Right hindlimb (tissue), 1 donor: ENCODE measurements around the gene PPP4R1.
"Not testable (repeated sequence)": the region's sequence is repeated elsewhere in the genome, so short reads cannot be mapped to it uniquely, and the experiment has no call there.

ENCODE experiments used
- DNase-seq: peaks from one replicate; pipeline ENCODE4 v3.0.0-alpha.2; 2018

Gene PPP4R1

DNA sequence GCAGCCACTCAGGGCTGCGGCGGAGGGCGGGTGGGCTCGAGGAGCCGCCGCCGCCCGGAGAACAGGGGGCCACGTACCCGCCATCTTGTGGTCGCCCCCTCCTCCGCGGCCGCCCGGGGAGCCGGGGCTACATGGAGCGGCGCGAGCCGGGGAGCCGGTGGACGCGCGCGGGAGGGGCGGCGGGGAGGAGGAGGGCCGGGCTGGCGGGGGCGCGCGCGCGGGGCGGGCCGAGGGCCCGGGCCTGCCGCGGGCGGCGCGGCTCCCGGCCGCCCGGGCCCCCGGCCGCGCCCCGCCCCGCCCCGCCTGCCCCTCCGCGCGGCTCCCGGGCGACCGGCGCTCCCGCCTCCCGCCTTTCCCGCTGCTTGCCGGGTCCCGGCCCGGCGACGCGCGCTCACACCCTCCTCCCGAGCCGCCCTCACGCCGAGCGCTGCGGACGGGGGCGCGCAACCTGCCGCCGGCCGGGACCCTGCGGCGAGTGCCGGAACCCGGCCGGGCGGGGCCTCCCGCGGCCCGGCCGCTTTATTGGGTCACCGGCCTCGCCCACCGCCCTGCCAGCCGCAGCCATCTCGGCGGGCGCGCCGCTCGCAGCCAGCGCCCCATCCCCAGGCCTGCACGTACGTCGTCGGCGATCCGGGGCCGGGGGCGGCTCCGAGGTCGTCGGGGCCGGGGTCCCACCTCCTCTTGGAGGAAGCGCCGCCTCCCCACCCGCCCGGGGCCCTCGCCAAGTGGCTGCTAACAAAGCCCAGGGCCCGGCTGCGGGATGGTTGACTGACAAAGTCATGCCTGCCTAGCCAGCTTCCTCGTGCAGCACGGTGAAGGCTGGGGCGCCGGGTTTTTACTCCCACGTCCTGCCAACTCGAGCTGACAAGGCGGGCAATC, at the start of gene PPP4R1:
Gene PPP4R1 (minus strand): TSS at position 159 of the 879 bp plus-strand sequence. CDS start 75 bp downstream, at position 84.
- DNase-seq: peak; percentile 86

DNA sequence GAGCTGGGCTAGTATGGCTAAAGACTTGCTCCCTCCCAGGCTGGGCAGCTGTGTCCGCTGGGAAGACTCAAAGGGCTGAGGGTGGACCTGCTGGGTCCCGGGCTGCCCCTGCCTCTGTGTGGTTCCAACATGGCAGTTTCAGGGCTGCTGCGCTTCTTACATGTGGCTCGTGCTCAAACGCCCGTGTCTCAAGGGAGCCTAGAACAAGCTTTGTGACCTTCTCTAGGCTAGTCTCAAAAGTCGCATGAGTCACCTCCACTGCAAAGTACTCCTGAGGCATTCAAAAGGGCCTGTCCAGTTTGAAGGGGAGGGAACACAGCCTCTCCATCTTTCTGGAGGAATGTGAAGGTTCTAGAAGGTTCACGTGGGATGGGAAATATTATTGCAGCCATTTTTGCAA, 49.0 kb upstream of the PPP4R1 start:
- DNase-seq: no peak

- no peak for DNase-seq
Measured at GRCh38 chr18:9661564-9661963, 47.2 kb upstream of the PPP4R1 start.

- no peak for DNase-seq
Measured at GRCh38 chr18:9659499-9660375, 45.4 kb upstream of the PPP4R1 start.

DNA sequence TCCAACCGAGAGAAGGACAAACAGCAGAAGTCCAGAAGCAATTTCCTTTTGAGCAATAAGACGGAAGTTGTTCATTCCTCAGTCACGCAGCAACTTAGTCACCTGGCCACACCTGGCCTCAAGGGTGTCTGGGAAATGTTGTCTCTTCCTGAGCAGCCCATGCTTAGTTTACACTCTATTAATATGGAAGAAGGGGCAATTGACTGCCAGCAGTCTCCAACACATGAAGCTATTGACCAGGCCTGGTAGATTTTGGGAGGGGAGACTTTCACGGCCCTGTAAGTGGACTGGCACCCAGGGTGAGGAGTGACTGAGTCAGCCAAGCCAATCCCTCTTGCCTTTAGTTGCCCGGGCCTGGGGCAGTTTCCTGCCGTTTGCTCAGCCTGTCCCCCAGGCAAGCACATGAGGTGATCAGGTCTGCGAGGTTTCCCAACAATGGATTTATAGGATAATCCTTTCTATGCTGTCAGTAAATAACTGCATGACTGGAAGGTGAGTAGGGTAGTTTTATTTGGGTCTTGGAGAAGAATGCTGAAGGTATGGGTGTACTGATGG, 43.8 kb upstream of the PPP4R1 start:
- DNase-seq: no peak

DNA sequence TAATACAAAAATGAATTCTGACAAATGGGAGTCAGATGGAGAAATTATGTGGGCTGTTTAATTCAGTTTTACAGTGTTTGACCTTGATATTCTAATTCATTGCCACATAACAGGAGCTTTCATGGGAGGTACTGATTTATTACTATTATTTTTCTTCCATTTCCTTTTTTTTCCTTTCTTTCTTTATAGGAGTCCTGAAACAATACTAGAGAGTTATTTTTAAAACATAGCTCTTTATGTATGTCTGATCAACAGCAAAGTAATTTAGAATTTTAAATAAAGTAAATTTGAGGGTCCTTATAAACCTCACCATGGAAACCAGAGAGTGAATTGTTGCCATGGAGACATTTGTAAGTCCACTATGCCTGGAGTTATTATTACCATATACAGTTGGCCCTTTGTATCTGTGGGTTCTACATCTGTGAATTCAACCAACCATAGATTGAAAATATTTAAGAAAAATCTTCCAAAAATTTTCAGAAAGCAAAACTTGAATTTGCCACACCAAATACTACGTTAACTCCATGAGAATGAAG, 40.9 kb upstream of the PPP4R1 start:
- DNase-seq: no peak

- DNase-seq: peak; percentile 35
Measured at GRCh38 chr18:9653390-9653789, 39.0 kb upstream of the PPP4R1 start.

- DNase-seq: no peak
Measured at GRCh38 chr18:9649164-9649540, 34.8 kb upstream of the PPP4R1 start.

DNA sequence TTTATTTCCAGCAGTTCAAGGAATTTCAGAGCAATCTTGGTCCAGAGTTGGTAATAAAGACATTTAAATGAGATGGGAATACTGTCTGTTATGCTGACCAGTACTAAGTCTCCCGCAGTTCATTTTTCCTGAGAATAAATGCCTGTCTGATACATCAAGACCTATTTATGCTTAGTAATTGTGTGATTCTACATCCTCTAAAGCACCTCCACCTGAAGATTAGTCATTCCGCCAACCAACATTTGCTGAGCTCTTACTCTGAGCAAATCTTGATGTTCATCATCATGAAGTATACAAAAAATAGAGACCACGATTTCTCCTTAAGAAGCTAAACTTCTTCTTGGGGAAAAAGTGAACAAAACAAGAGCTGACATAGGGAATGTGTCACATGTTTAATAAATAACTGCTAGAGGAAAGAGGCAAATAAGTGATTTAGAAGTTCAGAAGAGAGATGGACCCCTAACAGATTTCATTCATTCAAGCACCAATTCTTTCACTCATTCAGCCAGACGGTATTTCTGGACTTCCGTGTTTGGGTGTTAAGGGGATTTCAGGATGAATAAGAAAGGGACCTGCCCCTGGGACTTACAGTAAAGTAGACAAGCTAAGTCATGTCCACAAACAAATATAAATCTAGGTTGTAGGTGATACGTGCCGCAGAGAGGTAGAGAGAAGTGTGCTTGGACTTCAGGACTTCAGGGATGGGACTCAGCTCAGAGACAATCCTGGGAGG, 34.2 kb upstream of the PPP4R1 start:
- DNase-seq: no peak

DNA sequence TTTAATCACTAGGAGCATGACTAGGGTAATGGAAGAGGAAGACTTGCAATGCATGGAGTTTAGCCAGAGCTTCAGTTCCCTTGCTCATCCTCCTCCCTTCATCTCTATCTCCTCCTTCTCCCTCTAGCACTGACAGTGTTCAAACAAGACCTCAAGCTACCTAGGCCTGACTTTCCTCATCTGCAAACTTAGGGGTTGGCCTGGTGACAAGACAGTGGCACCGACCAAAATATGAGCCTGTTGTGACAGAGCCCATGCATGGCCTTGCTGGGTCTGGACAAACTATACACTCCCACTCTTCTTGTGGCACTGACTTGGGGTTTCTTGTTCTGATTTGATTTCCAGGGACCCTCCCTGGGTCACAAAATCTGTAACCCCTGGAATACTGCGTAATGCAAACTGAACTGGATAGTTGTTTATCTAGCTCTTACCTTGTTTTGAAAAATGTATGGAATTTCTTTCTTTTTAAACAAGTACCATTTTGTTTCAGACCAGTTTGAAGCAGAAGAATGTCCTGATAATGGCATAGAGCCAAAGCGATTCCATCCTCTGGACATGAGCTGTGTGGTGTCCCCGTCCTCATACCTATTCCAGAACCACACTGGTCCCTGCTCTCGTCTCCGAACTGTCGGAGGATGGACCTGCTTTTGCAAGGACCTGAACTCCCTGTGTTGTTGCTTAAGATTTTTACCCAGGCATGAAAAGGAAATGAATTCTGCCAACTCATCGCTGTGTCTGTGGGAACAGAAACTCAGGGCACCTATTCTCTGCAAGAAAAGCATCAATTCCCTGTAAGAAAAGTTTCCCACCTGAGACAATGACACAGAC, 33.4 kb upstream of the PPP4R1 start:
- DNase-seq: no peak

GRCh38 chr18:9643549-9643948, 29.2 kb upstream of the PPP4R1 start:
- peak; percentile 81 for DNase-seq

- DNase-seq: peak; percentile 21
Measured at GRCh38 chr18:9642799-9643462, 28.6 kb upstream of the PPP4R1 start.

GRCh38 chr18:9641081-9641480, 26.7 kb upstream of the PPP4R1 start:
- DNase-seq: not testable (repeated sequence)

- no peak for DNase-seq
Measured at GRCh38 chr18:9638886-9639285, 24.5 kb upstream of the PPP4R1 start.

- DNase-seq: no peak
Measured at GRCh38 chr18:9637036-9637767, 22.8 kb upstream of the PPP4R1 start.

GRCh38 chr18:9634856-9635255, 20.5 kb upstream of the PPP4R1 start:
- no peak for DNase-seq

DNA sequence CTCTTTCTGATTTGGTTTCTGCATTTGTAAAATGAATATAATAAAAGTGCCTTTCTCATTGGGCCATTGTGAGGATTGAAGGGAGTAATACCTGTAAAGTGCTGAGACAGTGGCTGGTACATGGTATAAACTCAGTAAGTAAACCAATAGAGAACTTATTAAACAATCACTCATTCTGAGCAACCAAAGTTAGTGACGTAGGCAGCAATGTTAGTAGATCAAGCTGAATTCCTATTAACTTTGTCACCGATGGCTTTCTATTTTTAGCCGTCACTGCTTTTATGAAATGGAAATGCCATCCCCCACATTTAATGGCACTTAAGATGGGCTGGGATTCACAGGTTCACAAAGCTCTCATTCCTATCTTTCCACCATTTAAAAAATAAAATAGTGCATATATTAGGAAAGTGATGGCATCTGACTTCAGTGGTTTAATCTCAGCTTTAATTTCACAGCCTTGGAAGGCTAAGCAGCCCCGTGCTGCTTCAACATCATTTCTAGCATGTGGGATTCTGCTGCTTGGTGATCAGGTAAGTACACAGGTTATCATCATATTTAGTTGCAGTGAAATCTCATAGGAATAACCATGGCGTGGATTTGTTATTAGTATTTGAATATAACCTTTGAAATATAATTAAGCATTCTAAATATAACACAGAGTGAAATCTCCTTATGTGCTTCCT, 17.6 kb upstream of the PPP4R1 start:
- no peak for DNase-seq

DNA sequence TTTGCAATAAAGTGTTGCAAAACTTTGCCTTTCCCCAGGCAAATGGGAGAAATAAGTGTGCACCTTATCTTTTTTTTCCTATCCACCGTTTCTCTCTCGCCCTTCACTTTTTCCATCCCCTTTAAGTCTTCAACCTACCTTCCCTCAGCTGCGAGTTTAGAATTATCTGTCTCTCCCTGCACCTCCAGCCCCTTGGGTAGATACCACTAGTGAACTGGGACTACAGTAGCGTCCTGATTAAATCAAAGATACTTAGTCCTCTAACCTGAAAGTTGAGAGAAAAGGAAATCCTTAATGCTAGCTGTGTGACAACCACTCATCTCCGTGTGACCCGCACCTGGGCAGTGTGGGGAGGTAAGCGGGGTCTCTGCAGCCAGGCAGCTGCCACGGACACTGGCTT, 16.1 kb upstream of the PPP4R1 start:
- no peak for DNase-seq

- no peak for DNase-seq
Measured at GRCh38 chr18:9629709-9630108, 15.3 kb upstream of the PPP4R1 start.

DNA sequence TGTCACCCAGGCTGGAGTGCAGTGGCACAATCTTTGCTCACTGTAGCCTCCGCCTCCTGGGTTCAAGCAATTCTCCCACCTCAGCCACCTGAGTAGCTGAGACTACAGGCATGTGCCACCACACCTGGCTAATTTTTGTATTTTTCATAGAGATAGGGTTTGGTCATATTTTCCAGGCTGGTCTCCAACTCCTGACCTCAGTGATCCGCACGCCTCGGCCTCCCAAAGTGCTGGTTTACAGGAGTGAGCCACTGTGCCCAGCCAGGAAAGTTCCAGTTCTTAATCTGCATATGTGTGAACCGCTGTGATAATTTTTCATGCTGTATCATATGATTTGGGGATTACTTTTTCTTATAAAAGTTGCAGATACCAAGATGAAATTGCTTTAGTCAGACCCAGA, 14.6 kb upstream of the PPP4R1 start:
- no peak for DNase-seq
